Chondrocyte (in vitro differentiated cells): ENCODE measurements around the gene ADCY1. TPM values are rescaled to one million over a fixed set of nuclear protein-coding genes. Genes with fewer than 3 reads are reported as not detected.

Experiments used
- DNase-seq: peaks from one replicate; pipeline ENCODE4 v3.0.0; 2021; ENCODE audit warnings: mixed read lengths, low spot score
- H3K27ac Mint-ChIP-seq: one replicate; pipeline ENCODE4 v1.8.0; 2021; ENCODE audit warnings: mild to moderate bottlenecking, moderate library complexity, mixed read lengths; ENCODE audit not compliant: unreplicated experiment
- H3K27me3 Mint-ChIP-seq: 2 replicates; pipeline ENCODE4 v1.8.0; 2021; ENCODE audit warnings: low read depth, mixed read lengths
- H3K36me3 Mint-ChIP-seq: 2 replicates; pipeline ENCODE4 v1.8.0; 2021; ENCODE audit warnings: low read depth, mixed read lengths
- H3K4me1 Mint-ChIP-seq: 2 replicates; pipeline ENCODE4 v1.8.0; 2021; ENCODE audit warnings: low read depth, mild to moderate bottlenecking, mixed read lengths
- H3K4me3 Mint-ChIP-seq: one replicate; pipeline ENCODE4 v1.8.0; 2021; ENCODE audit warnings: mild to moderate bottlenecking, moderate library complexity, mixed read lengths; ENCODE audit not compliant: unreplicated experiment
- H3K9me3 Mint-ChIP-seq: 2 replicates; pipeline ENCODE4 v1.8.0; 2021; ENCODE audit warnings: low read depth, mixed read lengths
- total RNA-seq: library from RNA; stranded (reverse); gene quantifications from 3 replicates; pipeline ENCODE4 v1.2.1, GENCODE V29; 2021
- TF ChIP-seq, protein P1 (sequence below): fragments of 200-600 bp; sonication (generic); IDR thresholded peaks from 2 replicates; pipeline ENCODE4 v1.5.0; 2021; ENCODE audit warnings: antibody characterized with exemption, mild to moderate bottlenecking, moderate library complexity

ADCY1 gene
- total RNA-seq, 1 donor from 2014 or later, result 0.50 TPM

GRCh38 chr7:45638916-45639315, 64.7 kb downstream of the ADCY1 start:
- Mint-ChIP-seq H3K9me3 (no peaks in the 10 kb centered on the region), H3K27ac (no peak overlapping the region)

DNA sequence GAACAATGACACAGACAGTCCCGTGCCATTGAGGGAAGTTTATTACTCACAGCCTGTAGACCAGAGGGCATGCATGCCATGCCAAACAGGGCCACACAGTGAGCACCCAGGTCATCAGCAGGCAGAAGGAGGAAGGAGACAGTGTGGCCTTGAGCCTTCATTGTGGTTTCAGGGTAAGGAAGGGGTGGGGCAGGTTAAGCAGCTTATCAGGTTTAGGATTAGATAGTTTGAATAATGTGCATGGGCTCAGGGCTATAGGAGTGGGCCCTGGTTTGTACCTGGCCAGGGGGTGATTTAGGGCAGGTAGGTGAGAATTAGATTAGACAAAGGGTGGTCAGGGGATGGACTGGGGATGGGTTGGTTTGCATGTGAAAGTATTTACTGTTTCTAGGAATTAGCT, 67.9 kb downstream of the ADCY1 start:
- Mint-ChIP-seq H3K27me3 (peaks cover 4% of the 10 kb centered on the region), H3K4me1 (no peaks in the 10 kb centered on the region), H3K36me3 (no peaks in the 10 kb centered on the region), H3K4me3 (no peak overlapping the region), H3K27ac (no peak overlapping the region), H3K9me3 (no peaks in the 10 kb centered on the region)
- no peak for DNase-seq
- TF ChIP-seq, protein P1, sequence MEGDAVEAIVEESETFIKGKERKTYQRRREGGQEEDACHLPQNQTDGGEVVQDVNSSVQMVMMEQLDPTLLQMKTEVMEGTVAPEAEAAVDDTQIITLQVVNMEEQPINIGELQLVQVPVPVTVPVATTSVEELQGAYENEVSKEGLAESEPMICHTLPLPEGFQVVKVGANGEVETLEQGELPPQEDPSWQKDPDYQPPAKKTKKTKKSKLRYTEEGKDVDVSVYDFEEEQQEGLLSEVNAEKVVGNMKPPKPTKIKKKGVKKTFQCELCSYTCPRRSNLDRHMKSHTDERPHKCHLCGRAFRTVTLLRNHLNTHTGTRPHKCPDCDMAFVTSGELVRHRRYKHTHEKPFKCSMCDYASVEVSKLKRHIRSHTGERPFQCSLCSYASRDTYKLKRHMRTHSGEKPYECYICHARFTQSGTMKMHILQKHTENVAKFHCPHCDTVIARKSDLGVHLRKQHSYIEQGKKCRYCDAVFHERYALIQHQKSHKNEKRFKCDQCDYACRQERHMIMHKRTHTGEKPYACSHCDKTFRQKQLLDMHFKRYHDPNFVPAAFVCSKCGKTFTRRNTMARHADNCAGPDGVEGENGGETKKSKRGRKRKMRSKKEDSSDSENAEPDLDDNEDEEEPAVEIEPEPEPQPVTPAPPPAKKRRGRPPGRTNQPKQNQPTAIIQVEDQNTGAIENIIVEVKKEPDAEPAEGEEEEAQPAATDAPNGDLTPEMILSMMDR, result no peak

More at GRCh38 chr7:45638916-45639315, 64.7 kb downstream of the ADCY1 start:
- Mint-ChIP-seq H3K4me1 (no peaks in the 10 kb centered on the region), H3K36me3 (no peaks in the 10 kb centered on the region), H3K4me3 (no peak overlapping the region), H3K27me3 (peaks cover 2% of the 10 kb centered on the region)
- TF ChIP-seq, protein P1, result no peak
- DNase-seq, result no peak

- Mint-ChIP-seq H3K4me1 (no peaks in the 10 kb centered on the region), H3K27ac (no peak overlapping the region), H3K27me3 (peaks cover 2% of the 10 kb centered on the region), H3K9me3 (no peaks in the 10 kb centered on the region), H3K4me3 (no peak overlapping the region), H3K36me3 (no peaks in the 10 kb centered on the region)
- DNase-seq, result no peak
- TF ChIP-seq, protein P1, result no peak
These were observed 69.5 kb downstream of the ADCY1 start for GRCh38 chr7:45643630-45644029.

DNA sequence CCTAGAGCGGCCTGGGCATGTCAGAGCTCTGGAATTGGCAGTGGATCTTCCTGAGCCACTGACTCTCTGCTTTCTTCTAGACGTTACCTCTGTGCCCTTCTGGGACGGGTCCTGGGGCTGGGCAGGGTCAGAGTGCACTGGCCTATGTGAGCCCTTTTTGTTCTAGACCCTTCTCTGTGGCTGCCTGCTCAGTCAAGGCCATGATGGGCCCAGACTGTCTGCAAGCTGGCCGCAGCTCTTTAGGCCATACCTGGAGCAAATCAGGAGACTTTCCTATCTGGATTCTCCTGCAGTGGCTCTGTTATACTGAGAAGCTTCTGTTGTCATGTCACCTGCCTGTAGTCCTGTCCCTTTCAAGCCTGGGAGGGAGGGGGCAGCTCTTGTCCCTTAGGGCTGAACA, 70.1 kb downstream of the ADCY1 start:
- no peak for DNase-seq
- peaks cover 2% of the 10 kb centered on the region for H3K27me3 Mint-ChIP-seq
- H3K27ac Mint-ChIP-seq, result no peak overlapping the region
- H3K4me3 Mint-ChIP-seq, result no peak overlapping the region
- no peaks in the 10 kb centered on the region for H3K9me3 Mint-ChIP-seq
- TF ChIP-seq, protein P1, result no peak
- no peaks in the 10 kb centered on the region for H3K4me1 Mint-ChIP-seq
- no peaks in the 10 kb centered on the region for H3K36me3 Mint-ChIP-seq

DNA sequence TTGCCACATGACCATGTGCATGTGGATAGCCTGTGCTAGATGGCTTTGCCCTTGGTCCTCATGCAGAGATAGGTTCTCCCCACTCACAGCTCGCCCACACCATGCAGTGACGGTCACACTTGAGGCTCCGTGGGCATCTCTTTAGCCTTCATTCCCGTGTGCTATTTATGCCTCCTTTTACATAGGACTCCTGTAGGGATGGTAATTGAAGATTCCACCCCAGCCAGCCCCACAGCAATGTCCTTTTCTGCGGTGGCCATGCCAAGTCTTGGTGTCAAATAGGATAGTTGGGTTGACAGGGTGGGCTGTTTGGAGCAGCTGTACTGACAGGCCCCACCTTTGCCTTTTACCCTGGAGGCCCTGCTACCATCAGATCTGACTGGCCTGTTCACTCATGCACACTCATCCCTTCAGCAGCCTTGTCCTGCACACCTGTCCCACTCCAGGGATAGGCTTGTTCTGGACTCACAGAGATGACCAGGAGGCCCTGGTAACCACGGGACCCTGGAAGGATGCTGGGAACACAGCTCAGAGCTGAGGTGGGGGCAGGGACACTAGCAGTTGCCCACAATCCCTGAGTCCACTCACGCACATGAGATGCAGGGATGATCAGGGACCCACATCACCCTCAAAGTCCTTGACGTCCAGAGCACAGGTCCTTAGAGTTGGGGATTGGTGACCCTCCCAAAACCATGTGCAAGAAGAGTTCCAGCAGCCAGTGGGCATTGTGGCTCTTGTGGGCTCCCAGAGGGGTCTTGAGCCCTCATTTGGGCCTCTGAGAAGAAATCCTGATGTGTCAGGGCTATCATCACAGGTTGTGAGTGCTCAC, 71.2 kb downstream of the ADCY1 start:
- H3K4me3 Mint-ChIP-seq, result no peak overlapping the region
- TF ChIP-seq, protein P1, result no peak
- H3K4me1 Mint-ChIP-seq, result no peaks in the 10 kb centered on the region
- H3K36me3 Mint-ChIP-seq, result no peaks in the 10 kb centered on the region
- no peak overlapping the region for H3K27ac Mint-ChIP-seq
- H3K9me3 Mint-ChIP-seq, result no peaks in the 10 kb centered on the region
- no peak for DNase-seq
- peaks cover 2% of the 10 kb centered on the region for H3K27me3 Mint-ChIP-seq
